Endothelial cell of umbilical vein (primary cell): ENCODE results near the gene LTBP2. TPM values are rescaled to one million over a fixed set of nuclear protein-coding genes. Genes with fewer than 3 reads are reported as not detected.
A peak's percentile ranks its signal among the peaks of the same experiment; 100 is the strongest.

ENCODE experiments used
- BruUV-seq: library from RNA; stranded (reverse); fragments of 400-500 nt; replicated peaks from 2 replicates; lab custom pipeline; 2021; lab: Mats Ljungman, UMichigan
- CTCF ChIA-PET: fragments of 300-600, 350-600 bp; sonication (Branson Sonifier 250); formaldehyde crosslinking; loops from one replicate; lab custom pipeline; 2021; ENCODE audit warnings: antibody characterized with exemption, inconsistent platforms; lab: Charles Lee
- POLR2A ChIA-PET: fragments of 300-600, 350-600 bp; sonication (Branson Sonifier 250); formaldehyde crosslinking; loops from one replicate; lab custom pipeline; 2021; ENCODE audit warnings: antibody characterized with exemption, inconsistent platforms; lab: Charles Lee
- DNase-seq: peaks from one replicate; pipeline ENCODE4 v3.0.0-alpha.2; 2011; ENCODE audit warnings: low read depth, low spot score
- FAIRE-seq: peaks from 2 replicates; lab custom pipeline; 2011; peaks lifted over from hg19 to GRCh38; lab: Jason Lieb, UNC
- H2AFZ ChIP-seq: 2 replicates; pipeline ENCODE4 v1.6.0; 2012; ENCODE audit warnings: low read depth, low read length, control low read depth, inconsistent platforms
- H3K27ac ChIP-seq: 2 replicates; pipeline ENCODE4 v1.5.1; 2011; ENCODE audit warnings: low read depth, mild to moderate bottlenecking, control low read depth, low read length, moderate library complexity; ENCODE audit not compliant: insufficient read depth
- H3K27me3 ChIP-seq, 2 experiments: 2 replicates each; pipeline versions ENCODE4 v1.6.0 to v1.6.1; 2011; ENCODE audit warnings: low read length in 2 of 2, mixed read lengths in 1 of 2; ENCODE audit not compliant: control insufficient read depth in 2 of 2, insufficient read depth in 2 of 2
- H3K36me3 ChIP-seq, 2 experiments: 2 replicates in 1 of 2; 3 replicates in 1 of 2; pipeline ENCODE4 v1.5.1; 2011; ENCODE audit warnings: low read length in 2 of 2, mild to moderate bottlenecking in 1 of 2, moderate library complexity in 1 of 2; ENCODE audit not compliant: control insufficient read depth in 2 of 2, insufficient read depth in 2 of 2; ENCODE audit errors: extremely low read depth in 1 of 2
- H3K4me1 ChIP-seq: 3 replicates; pipeline ENCODE4 v1.5.1; 2011; ENCODE audit warnings: mild to moderate bottlenecking, low read length; ENCODE audit not compliant: control insufficient read depth, insufficient read depth; ENCODE audit errors: extremely low read depth
- H3K4me2 ChIP-seq: 2 replicates; pipeline ENCODE4 v1.6.1; 2011; ENCODE audit warnings: low read length, control low read depth, mixed read lengths; ENCODE audit not compliant: insufficient read depth
- H3K4me3 ChIP-seq, 3 experiments: fragments of 200-600 bp in 1 of 3; sonication (generic), shearing (Covaris generic) in 1 of 3; replicated peaks in 1 of 3; 2 replicates each; pipeline ENCODE4 v1.5.1; 2011 to 2016; ENCODE audit warnings: control low read depth in 3 of 3, low read length in 3 of 3, mild to moderate bottlenecking in 2 of 3, inconsistent platforms in 1 of 3, low read depth in 1 of 3, moderate library complexity in 1 of 3; ENCODE audit not compliant: insufficient read depth in 1 of 3
- H3K79me2 ChIP-seq: 2 replicates; pipeline ENCODE4 v1.6.0; 2012; ENCODE audit warnings: low read length, inconsistent platforms; ENCODE audit not compliant: control insufficient read depth, insufficient read depth
- H3K9ac ChIP-seq: replicated peaks from 2 replicates; pipeline ENCODE3; 2011; ENCODE audit warnings: low read length, control low read depth; ENCODE audit not compliant: insufficient read depth; ENCODE audit errors: extremely low read depth
- H3K9me1 ChIP-seq: replicated peaks from 3 replicates; pipeline ENCODE4 v1.6.0; 2011; ENCODE audit warnings: mild to moderate bottlenecking, low read length; ENCODE audit not compliant: control insufficient read depth, insufficient read depth; ENCODE audit errors: extremely low read depth
- H3K9me3 ChIP-seq: replicated peaks from 2 replicates; pipeline ENCODE4 v1.5.1; 2012; ENCODE audit warnings: low read length, inconsistent platforms; ENCODE audit not compliant: control insufficient read depth, insufficient read depth
- H4K20me1 ChIP-seq: replicated peaks from 2 replicates; pipeline ENCODE3; 2011; ENCODE audit warnings: mild to moderate bottlenecking, low read length; ENCODE audit not compliant: control insufficient read depth, insufficient read depth; ENCODE audit errors: extremely low read depth
- GATA2 ChIP-seq: IDR thresholded peaks from 2 replicates; pipeline ENCODE4 v1.7.0; 2011; ENCODE audit warnings: low read depth, mild to moderate bottlenecking, moderate library complexity, mixed read lengths, low read length; ENCODE audit not compliant: insufficient read length, insufficient read depth
- JUN ChIP-seq: IDR thresholded peaks from 2 replicates; pipeline ENCODE4 v1.6.1; 2011; ENCODE audit warnings: borderline replicate concordance, low read depth; ENCODE audit not compliant: insufficient read length, insufficient read depth
- POLR2A ChIP-seq: IDR thresholded peaks from 2 replicates; pipeline ENCODE4 v1.6.1; 2012; ENCODE audit warnings: low read depth, mild to moderate bottlenecking, control low read depth, low read length
- POLR2AphosphoS5 ChIP-seq: IDR thresholded peaks from 2 replicates; pipeline ENCODE4 v1.6.1; 2012; ENCODE audit warnings: low read depth, mild to moderate bottlenecking, control low read depth, low read length, moderate library complexity; ENCODE audit not compliant: insufficient read depth
- dilution Hi-C: fragments of 300-500 bp; cut with MboI; formaldehyde crosslinking; loops from one replicate; pipeline ENCODE4 v1.15.0; 2019; ENCODE audit warnings: low sequenced_read_pairs; ENCODE audit not compliant: extremely low pct_ligation_motif_present
- intact Hi-C: fragments of 100-400 bp; cut with micrococcal nuclease; formaldehyde crosslinking; loops from one replicate; pipeline ENCODE4 v1.10.0; 2022
- polyA plus RNA-seq, 4 experiments: library from polyadenylated mRNA; depleted of rRNA in 3 of 4; stranded (reverse) in 3 of 4; unstranded in 1 of 4; fragments of >200 nt; gene quantifications; 2 replicates each; pipeline versions ENCODE4 v1.2.1 to v1.2.3, GENCODE V29; 2011 to 2012; ENCODE audit warnings: missing spikeins in 1 of 4
- total RNA-seq: library from RNA; stranded (reverse); gene quantifications from 2 replicates; pipeline ENCODE4 v1.2.3, GENCODE V29; 2021

Gene LTBP2
- total and polyA plus RNA-seq, 2 donors (not counting 3 experiments of a cell fraction or from before 2014, with no cell fraction given), result 209 to 268 TPM

GRCh38 chr14:74516451-74517160 lies 95.4 kb downstream of the LTBP2 start:
- Histone ChIP-seq H3K9me3 (no peaks in the 10 kb centered on the region), H2AFZ (no peak overlapping the region), H3K4me1 (no peaks in the 10 kb centered on the region), H3K4me2 (no peak overlapping the region), H3K27me3 (no peaks in the 10 kb centered on the region), H3K9ac (no peak overlapping the region), H3K27ac (no peak overlapping the region), H3K4me3 (no peak overlapping the region), H3K79me2 (no peaks in the 10 kb centered on the region), H3K36me3 (peaks cover 30 to 47% of the 10 kb centered on the region in 2 experiments), H3K9me1 (no peaks in the 10 kb centered on the region), H4K20me1 (no peaks in the 10 kb centered on the region)
- intact Hi-C loops (no loop called here), dilution Hi-C loops (no loop called here)
- FAIRE-seq, result peak; percentile 52
- ChIA-PET CTCF (no interaction called here), POLR2A (no interaction called here)
- TF ChIP-seq POLR2A, result peak; percentile 8
- TF ChIP-seq JUN, result no peak
- no peak for DNase-seq
- BruUV-seq, result no TSS peak

DNA sequence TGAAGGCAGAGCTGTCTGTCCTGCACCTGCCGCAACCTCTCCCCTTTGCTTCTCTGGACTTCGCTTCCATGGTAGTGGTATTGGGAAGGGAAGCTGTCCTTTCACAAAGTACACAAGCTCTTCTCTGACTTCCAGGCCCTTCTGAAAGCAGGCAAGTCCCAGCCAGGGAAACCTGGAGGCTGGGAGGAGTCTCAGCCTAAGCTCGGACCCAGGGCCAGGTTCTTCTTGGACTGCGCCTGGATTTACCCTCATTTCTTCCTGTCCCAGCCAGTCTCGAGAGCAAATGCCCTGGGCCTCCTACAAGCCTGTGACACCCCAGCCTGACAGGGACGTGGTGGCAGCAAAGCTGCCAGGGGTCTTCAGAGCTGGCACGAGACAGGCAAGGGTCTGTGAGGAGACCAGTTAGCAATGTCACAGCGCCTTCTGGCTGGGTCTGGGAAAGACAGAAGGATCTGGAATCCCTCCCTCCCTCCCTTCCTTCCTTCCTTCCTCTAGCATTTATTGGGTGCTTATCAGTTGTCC lies 96.1 kb downstream of the LTBP2 start:
- H3K4me2 ChIP-seq, result no peak overlapping the region
- TF ChIP-seq GATA2, result no peak
- TF ChIP-seq POLR2AphosphoS5, result peak; percentile 8
- H3K9me1 ChIP-seq, result no peaks in the 10 kb centered on the region
- ChIA-PET CTCF (no interaction called here), POLR2A (no interaction called here)
- peaks cover 35 to 43% of the 10 kb centered on the region in 2 experiments for H3K36me3 ChIP-seq
- H2AFZ ChIP-seq, result no peak overlapping the region
- FAIRE-seq (no peak), DNase-seq (no peak)
- no peaks in the 10 kb centered on the region for H3K9me3 ChIP-seq
- H3K27ac ChIP-seq, result no peak overlapping the region
- H3K4me3 ChIP-seq, result no peak overlapping the region
- no peaks in the 10 kb centered on the region for H3K4me1 ChIP-seq
- H4K20me1 ChIP-seq, result no peaks in the 10 kb centered on the region
- no peak overlapping the region for H3K9ac ChIP-seq
- dilution Hi-C loops, result no loop called here
- no peaks in the 10 kb centered on the region for H3K79me2 ChIP-seq
- no TSS peak for BruUV-seq
- intact Hi-C loops, result no loop called here
- H3K27me3 ChIP-seq, result no peaks in the 10 kb centered on the region
